VCaP (cell line): Measurements from ENCODE around the gene COA8.
A peak's percentile ranks its signal among the peaks of the same experiment; 100 is the strongest.

Source experiments
- H3K27ac ChIP-seq: fragments of 450-650 bp; 2 replicates; pipeline ENCODE4 v1.5.1; 2017
- TF ChIP-seq, protein P1 (sequence below): fragments of 450-650 bp; conservative IDR thresholded peaks from 2 replicates; pipeline ENCODE4 v1.5.1; 2017; ENCODE audit warnings: mild to moderate bottlenecking, moderate library complexity

COA8 gene

DNA sequence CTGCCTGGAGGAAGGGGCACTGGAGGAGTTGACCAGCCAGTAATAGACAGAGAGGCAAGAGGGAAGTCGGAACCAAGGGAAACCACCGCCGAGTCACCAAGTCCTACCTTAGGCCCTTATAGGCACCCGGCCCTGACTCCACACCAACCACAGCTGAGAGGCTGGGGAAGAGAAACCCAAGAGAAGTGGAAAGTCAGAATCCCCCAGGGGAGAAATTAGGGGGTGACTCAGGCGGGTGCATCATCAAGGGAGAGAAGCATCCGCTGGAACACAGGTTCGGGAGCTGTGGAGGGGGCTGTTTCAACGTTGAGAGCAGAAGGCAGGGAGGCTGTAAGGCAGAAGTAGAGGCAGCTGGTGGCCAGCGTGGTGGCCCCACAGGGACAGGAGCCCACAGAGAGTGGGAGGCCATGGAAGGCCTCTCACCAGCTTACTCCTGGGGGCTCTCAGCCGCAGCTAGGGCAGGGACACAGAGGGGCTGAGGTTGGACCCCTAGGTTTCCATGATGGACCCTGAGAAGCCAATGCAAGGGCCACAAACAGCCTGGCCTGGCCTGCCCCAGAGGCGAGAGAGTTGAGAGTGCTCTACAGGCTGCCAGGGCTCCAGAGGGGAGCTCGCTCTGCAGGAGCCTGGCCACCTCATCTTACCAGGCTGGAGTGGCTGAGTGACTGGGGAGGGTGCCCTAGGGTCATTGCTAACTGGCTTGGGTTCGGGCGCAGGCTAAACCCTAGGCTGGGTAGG, 35.2 kb upstream of the COA8 start:
- TF ChIP-seq, protein P1, sequence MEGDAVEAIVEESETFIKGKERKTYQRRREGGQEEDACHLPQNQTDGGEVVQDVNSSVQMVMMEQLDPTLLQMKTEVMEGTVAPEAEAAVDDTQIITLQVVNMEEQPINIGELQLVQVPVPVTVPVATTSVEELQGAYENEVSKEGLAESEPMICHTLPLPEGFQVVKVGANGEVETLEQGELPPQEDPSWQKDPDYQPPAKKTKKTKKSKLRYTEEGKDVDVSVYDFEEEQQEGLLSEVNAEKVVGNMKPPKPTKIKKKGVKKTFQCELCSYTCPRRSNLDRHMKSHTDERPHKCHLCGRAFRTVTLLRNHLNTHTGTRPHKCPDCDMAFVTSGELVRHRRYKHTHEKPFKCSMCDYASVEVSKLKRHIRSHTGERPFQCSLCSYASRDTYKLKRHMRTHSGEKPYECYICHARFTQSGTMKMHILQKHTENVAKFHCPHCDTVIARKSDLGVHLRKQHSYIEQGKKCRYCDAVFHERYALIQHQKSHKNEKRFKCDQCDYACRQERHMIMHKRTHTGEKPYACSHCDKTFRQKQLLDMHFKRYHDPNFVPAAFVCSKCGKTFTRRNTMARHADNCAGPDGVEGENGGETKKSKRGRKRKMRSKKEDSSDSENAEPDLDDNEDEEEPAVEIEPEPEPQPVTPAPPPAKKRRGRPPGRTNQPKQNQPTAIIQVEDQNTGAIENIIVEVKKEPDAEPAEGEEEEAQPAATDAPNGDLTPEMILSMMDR, result no peak
- H3K27ac ChIP-seq, result peak overlapping the region; percentile 98

DNA sequence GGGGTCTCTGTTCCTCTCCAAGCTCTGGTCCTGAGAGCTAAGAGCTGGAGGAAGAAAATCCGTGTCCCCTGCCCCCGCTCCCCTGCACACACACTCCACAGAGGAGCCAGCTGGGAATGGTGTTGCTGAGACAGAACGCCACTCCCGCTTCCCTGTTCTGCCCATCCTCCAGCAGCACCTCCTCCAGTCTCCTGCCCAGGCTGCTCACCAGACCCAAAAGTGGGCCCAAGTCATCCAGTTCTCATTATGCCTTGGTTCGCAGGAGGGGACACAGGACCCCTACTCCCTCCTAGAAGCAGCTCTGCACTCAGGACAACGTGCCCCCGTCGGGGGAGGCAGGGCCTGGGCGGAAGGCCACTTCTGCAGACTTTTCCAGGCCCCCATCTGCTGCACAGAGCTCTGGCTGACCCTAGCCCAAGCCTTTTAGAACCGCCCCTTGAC, 34.6 kb upstream of the COA8 start:
- TF ChIP-seq, protein P1, result no peak
- peak overlapping the region; percentile 98 for H3K27ac ChIP-seq

DNA sequence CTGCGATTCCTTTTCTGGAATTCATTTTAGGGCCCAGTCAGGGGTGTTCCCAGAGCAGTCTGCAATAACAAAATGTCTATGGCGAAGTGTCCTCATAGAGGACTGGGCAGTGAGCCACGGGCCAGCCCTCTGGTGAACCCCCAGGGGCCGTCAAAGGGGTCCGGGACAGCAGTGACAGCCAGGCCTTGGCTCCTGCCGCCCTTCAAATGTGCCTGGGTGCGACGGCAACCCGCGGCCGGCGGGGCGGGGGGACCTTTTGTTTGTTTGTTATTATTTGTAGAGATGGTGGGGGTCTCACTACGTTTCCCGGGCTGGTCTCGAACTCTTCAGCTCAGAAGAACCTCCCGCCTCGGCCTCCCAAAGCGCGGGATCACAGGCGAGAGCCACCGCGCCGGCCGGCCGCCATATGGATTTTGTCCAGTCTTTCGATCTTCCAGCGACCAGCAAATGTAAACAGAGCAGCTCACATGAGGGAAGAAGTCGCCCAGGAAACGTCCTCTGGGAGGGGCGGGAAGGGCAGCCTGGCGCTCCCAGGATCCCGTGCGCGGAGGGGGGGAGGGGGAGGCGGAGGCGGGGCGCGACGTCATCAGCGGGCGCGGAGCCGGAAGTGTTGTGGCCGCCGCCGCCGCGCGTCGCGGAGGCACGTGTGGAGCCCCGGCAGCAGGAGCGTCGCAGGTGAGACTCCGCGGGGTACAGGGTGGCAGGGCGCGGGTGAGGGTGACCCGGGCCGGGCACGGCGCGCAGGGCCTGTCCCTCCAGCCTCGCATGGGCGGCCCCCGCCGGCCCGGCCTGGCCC, 34.0 kb upstream of the COA8 start, which contains the start of gene TRMT61A:
Gene TRMT61A, plus strand, starts transcription at position 610 of the 796 bp plus-strand sequence. CDS start 783 bp downstream, outside the sequence.
- TF ChIP-seq, protein P1, result no peak
- H3K27ac ChIP-seq, result peak within 1 kb of the TSS; percentile 98

DNA sequence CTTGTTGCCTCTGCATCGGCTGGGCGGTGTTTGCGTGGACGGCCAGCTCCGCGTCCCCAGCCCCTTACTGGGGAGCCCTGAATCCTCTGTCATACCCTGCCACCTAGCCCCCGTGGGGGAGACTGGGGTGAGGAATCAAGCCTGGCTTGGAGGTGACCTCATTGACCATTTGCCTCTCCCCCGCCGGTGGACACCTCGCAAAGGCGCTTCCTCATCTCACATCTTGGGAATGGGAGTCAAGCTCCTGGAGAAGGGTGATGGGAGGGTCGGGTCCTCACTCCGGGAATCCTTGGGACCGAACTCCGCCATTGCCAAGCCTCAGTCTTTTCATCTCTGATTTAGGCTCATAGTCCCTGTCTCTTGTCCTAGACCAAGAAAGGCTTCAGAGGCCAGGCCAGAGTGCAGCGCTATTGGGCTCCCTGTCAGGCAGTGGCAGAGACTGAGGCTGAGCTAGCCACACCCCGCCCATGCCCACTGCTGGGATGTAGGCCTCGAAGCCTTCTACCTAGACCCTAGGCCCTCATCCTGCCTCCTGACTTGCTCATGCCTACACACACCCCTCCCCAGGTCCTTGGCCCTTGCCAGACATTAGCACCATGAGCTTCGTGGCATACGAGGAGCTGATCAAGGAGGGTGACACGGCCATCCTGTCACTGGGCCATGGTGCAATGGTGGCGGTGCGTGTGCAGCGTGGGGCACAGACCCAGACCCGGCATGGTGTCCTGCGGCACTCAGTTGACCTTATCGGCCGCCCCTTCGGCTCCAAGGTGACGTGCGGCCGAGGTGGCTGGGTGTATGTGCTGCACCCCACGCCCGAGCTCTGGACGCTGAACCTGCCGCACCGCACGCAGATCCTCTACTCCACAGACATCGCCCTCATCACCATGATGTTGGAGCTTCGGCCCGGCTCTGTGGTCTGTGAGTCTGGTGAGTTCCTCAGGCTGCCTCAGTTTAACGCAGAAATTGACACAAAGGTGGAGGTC, 33.1 kb upstream of the COA8 start:
- peak overlapping the region; percentile 98 for H3K27ac ChIP-seq

DNA sequence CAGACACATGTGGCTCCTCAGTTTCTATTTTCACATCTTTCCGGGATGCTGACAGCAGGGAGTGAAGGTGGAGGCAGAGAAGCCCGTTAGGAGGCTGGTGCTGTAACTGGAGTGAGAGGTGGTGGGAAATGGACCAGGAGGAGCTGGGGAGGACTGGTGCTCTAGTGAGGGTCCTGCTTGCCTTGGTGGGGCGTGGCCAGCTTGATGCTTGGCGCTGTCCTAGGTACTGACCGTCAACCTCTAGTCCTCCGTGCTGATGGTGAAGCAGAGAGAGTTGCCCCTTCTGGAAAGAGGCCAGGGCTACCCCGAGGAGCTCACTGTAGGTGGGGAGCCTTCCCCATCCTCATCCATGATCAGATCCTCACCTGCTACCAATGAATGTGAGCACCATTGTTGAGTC, 32.4 kb upstream of the COA8 start:
- TF ChIP-seq, protein P1, result no peak
- H3K27ac ChIP-seq, result peak overlapping the region; percentile 98; the same call in 1 of the 2 replicates

More for the DNA sequence above, 33.1 kb upstream of the COA8 start:
- TF ChIP-seq, protein P1, result no peak

DNA sequence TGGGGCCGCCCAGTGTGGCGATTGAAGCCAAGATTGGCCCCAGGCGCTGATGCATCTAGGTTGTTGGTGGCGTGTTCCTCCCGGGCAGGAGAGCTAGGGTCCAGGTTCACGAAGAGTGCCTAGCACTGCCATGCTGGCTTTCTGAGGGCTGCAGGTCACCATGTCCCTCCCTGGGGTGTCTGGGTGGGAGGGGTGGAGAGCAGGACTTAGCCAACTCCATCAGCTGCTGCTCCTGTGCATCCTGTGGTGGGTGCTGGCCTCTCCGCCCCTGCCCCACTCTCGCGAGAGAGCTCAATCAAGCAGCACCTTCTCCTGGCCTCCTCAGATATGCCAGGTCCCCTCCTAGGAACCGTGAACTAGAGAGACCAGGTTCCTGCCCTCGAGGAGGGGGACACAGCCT, 31.9 kb upstream of the COA8 start:
- TF ChIP-seq, protein P1, result no peak
- H3K27ac ChIP-seq, result no peak overlapping the region
